Loucy (cell line): ENCODE data around the gene ANG.
"Not testable (repeated sequence)": the region's sequence is repeated elsewhere in the genome, so short reads cannot be mapped to it uniquely, and the experiment has no call there.

Experiments
- H2AFZ ChIP-seq: fragments of 200-600 bp; sonication (generic); 2 replicates; pipeline ENCODE4 v1.6.0; 2016; ENCODE audit warnings: antibody characterized with exemption, mild to moderate bottlenecking, low read length, moderate library complexity
- H3F3A ChIP-seq: fragments of 200-600 bp; 2 replicates; pipeline ENCODE4 v1.6.0; 2016; ENCODE audit warnings: antibody characterized with exemption, low read depth, mild to moderate bottlenecking
- H3K27me3 ChIP-seq: fragments of 200-600 bp; sonication (generic); 2 replicates; pipeline ENCODE4 v1.6.1; 2014; ENCODE audit warnings: low read length, mild to moderate bottlenecking; ENCODE audit not compliant: insufficient read depth, poor library complexity, severe bottlenecking
- H3K36me3 ChIP-seq: fragments of 200-600 bp; sonication (generic); 2 replicates; pipeline ENCODE4 v1.6.1; 2016; ENCODE audit warnings: low read length; ENCODE audit not compliant: insufficient read depth
- H3K4me1 ChIP-seq: fragments of 200-600 bp; sonication (generic); 2 replicates; pipeline ENCODE4 v1.5.1; 2014; ENCODE audit warnings: low read length, mild to moderate bottlenecking; ENCODE audit not compliant: insufficient read depth, poor library complexity, severe bottlenecking
- H3K4me2 ChIP-seq: fragments of 200-600 bp; sonication (generic); 2 replicates; pipeline ENCODE4 v1.6.0; 2014; ENCODE audit warnings: antibody characterized with exemption, low read length, low read depth, mild to moderate bottlenecking; ENCODE audit not compliant: poor library complexity, severe bottlenecking
- H3K4me3 ChIP-seq: fragments of 200-600 bp; sonication (generic); 2 replicates; pipeline ENCODE4 v1.5.1; 2014; ENCODE audit warnings: low read length, mild to moderate bottlenecking, mixed read lengths; ENCODE audit not compliant: poor library complexity, severe bottlenecking
- H3K79me2 ChIP-seq: fragments of 200-600 bp; sonication (generic); 2 replicates; pipeline ENCODE4 v1.6.1; 2014; ENCODE audit warnings: low read length; ENCODE audit not compliant: insufficient read depth
- H3K9ac ChIP-seq: fragments of 200-600 bp; sonication (generic); 2 replicates; pipeline ENCODE4 v1.6.0; 2014; ENCODE audit warnings: mild to moderate bottlenecking, low read depth, low read length, moderate library complexity; ENCODE audit not compliant: poor library complexity, severe bottlenecking
- H3K9me2 ChIP-seq: fragments of 200-600 bp; sonication (generic); replicated peaks from 2 replicates; pipeline ENCODE4 v1.6.1; 2016; ENCODE audit warnings: low read depth, low read length, mixed read lengths
- H3K9me3 ChIP-seq: fragments of 200-600 bp; sonication (generic); 2 replicates; pipeline ENCODE4 v1.6.1; 2014; ENCODE audit warnings: mild to moderate bottlenecking, antibody characterized with exemption, low read length, low read depth; ENCODE audit not compliant: insufficient read depth
- H4K20me1 ChIP-seq: fragments of 200-600 bp; sonication (generic); 2 replicates; pipeline ENCODE4 v1.6.0; 2014; ENCODE audit warnings: antibody characterized with exemption, low read length, mild to moderate bottlenecking; ENCODE audit not compliant: insufficient read depth, poor library complexity, severe bottlenecking
- CTCF ChIP-seq: fragments of 200-600 bp; sonication (generic); conservative IDR thresholded peaks from 2 replicates; pipeline ENCODE4 v1.5.1; 2014; ENCODE audit warnings: mild to moderate bottlenecking, antibody characterized with exemption, low read length
- EZH2phosphoT487 ChIP-seq: fragments of 200-600 bp; IDR thresholded peaks from 2 replicates; pipeline ENCODE4 v1.6.1; 2018; ENCODE audit warnings: antibody characterized with exemption, mild to moderate bottlenecking, moderate library complexity, borderline replicate concordance

Gene ANG

GRCh38 chr14:20734430-20734806 is 45.9 kb downstream of the ANG start:
- TF ChIP-seq CTCF (no peak), EZH2phosphoT487 (no peak)

GRCh38 chr14:20738292-20738691 is 49.7 kb downstream of the ANG start:
- H3K9me3 ChIP-seq, H3K4me3 ChIP-seq: not testable (repeated sequence)

More at GRCh38 chr14:20734430-20734806, 45.9 kb downstream of the ANG start:
- Histone ChIP-seq H3K9ac (no peak overlapping the region), H3K4me1 (no peaks in the 10 kb centered on the region), H3K79me2 (no peaks in the 10 kb centered on the region), H3K9me2 (no peaks in the 10 kb centered on the region), H3K4me2 (no peak overlapping the region), H3F3A (no peaks in the 10 kb centered on the region), H3K36me3 (no peaks in the 10 kb centered on the region), H3K4me3 (no peak overlapping the region), H2AFZ (no peak overlapping the region), H3K9me3 (no peaks in the 10 kb centered on the region), H4K20me1 (no peaks in the 10 kb centered on the region), H3K27me3 (no peaks in the 10 kb centered on the region)

GRCh38 chr14:20742132-20742531 is 53.6 kb downstream of the ANG start:
- Histone ChIP-seq H3K4me2 (no peak overlapping the region), H3K4me3 (no peak overlapping the region), H3K9me3 (no peaks in the 10 kb centered on the region), H3K9ac (no peak overlapping the region), H4K20me1 (no peaks in the 10 kb centered on the region), H3K4me1 (no peaks in the 10 kb centered on the region), H3K36me3 (no peaks in the 10 kb centered on the region), H3F3A (no peaks in the 10 kb centered on the region), H2AFZ (no peak overlapping the region), H3K79me2 (no peaks in the 10 kb centered on the region), H3K9me2 (no peaks in the 10 kb centered on the region), H3K27me3 (no peaks in the 10 kb centered on the region)
- TF ChIP-seq CTCF (no peak), EZH2phosphoT487 (no peak)

More at GRCh38 chr14:20738292-20738691, 49.7 kb downstream of the ANG start:
- H3K36me3 ChIP-seq, H3K79me2 ChIP-seq, H3K9ac ChIP-seq, H2AFZ ChIP-seq, H4K20me1 ChIP-seq, H3K4me1 ChIP-seq, H3F3A ChIP-seq, H3K9me2 ChIP-seq, H3K27me3 ChIP-seq, H3K4me2 ChIP-seq: not testable (repeated sequence)

GRCh38 chr14:20743556-20743955 is 55.0 kb downstream of the ANG start:
- Histone ChIP-seq H3K79me2 (no peaks in the 10 kb centered on the region), H4K20me1 (no peaks in the 10 kb centered on the region), H3F3A (no peaks in the 10 kb centered on the region), H3K9ac (no peak overlapping the region), H3K9me3 (no peaks in the 10 kb centered on the region), H3K27me3 (no peaks in the 10 kb centered on the region), H3K4me3 (no peak overlapping the region), H2AFZ (no peak overlapping the region), H3K4me1 (no peaks in the 10 kb centered on the region), H3K9me2 (no peaks in the 10 kb centered on the region), H3K4me2 (no peak overlapping the region), H3K36me3 (no peaks in the 10 kb centered on the region)
- no peak for TF ChIP-seq EZH2phosphoT487
- no peak for TF ChIP-seq CTCF
